ENCODE measurements around the gene CHRNB4.

- TF ChIP-seq CSDC2 (CRISPR knock-in tag; IDR thresholded peaks at IDR 0.05): no peak
- no peak for TF ChIP-seq POU6F1 (CRISPR knock-in tag; IDR thresholded peaks at IDR 0.05; ENCODE audit: borderline replicate concordance, low read depth)
- TF ChIP-seq ISL1 (CRISPR knock-in tag; IDR thresholded peaks at IDR 0.05): no peak
- TF ChIP-seq ARNTL (CRISPR knock-in tag; IDR thresholded peaks at IDR 0.05; ENCODE audit: borderline replicate concordance, low read depth): no peak
- no peak for TF ChIP-seq OSR1 (CRISPR knock-in tag; IDR thresholded peaks at IDR 0.05)
- no peak for TF ChIP-seq ZFP30 (CRISPR knock-in tag; IDR thresholded peaks at IDR 0.05)
- TF ChIP-seq SNAI2 (CRISPR knock-in tag; IDR thresholded peaks at IDR 0.05): no peak
- no peak for TF ChIP-seq BACH2 (CRISPR knock-in tag; IDR thresholded peaks at IDR 0.05; ENCODE audit: borderline replicate concordance)
Measured at GRCh38 chr15:78614021-78614420, 27.0 kb downstream of the CHRNB4 start.
